Mesenchymal stem cell (in vitro differentiated cells and primary cell): ENCODE results near the gene PRKCZ.
"Not testable (repeated sequence)": the region's sequence is repeated elsewhere in the genome, so short reads cannot be mapped to it uniquely, and the experiment has no call there.

Experiments
- DNase-seq: peaks from one replicate; pipeline ENCODE4 v3.0.0-alpha.2; 2013
- H2AFZ ChIP-seq: one replicate; pipeline ENCODE4 v1.6.1; 2013; ENCODE audit warnings: low read depth, mild to moderate bottlenecking, control low read depth, inconsistent platforms, low read length, moderate library complexity
- H2AK5ac ChIP-seq: 2 replicates; pipeline ENCODE4 v1.6.1; 2013; ENCODE audit warnings: low read length, moderate library complexity, mild to moderate bottlenecking, inconsistent platforms; ENCODE audit not compliant: severe bottlenecking
- H2BK120ac ChIP-seq: one replicate; pipeline ENCODE4 v1.6.1; 2013; ENCODE audit warnings: low read depth, mild to moderate bottlenecking, inconsistent platforms, low read length, moderate library complexity
- H2BK12ac ChIP-seq, 2 experiments: one replicate each; pipeline ENCODE4 v1.6.1; 2013; ENCODE audit warnings: inconsistent platforms in 2 of 2, low read length in 2 of 2, mild to moderate bottlenecking in 2 of 2, moderate library complexity in 2 of 2, control low read depth in 1 of 2
- H2BK15ac ChIP-seq: one replicate; pipeline ENCODE4 v1.6.1; 2013; ENCODE audit warnings: mild to moderate bottlenecking, low read depth, inconsistent platforms; ENCODE audit not compliant: poor library complexity, severe bottlenecking
- H2BK5ac ChIP-seq: 2 replicates; pipeline ENCODE4 v1.6.1; 2013; ENCODE audit warnings: low read depth, mild to moderate bottlenecking, low read length, control low read depth, inconsistent platforms; ENCODE audit not compliant: poor library complexity, severe bottlenecking
- H3K14ac ChIP-seq, 2 experiments: one replicate each; pipeline ENCODE4 v1.6.1; 2013; ENCODE audit warnings: inconsistent platforms in 2 of 2, low read length in 2 of 2, control low read depth in 1 of 2, mild to moderate bottlenecking in 1 of 2, moderate library complexity in 1 of 2
- H3K18ac ChIP-seq, 2 experiments: one replicate each; pipeline ENCODE4 v1.6.1; 2013; ENCODE audit warnings: inconsistent platforms in 2 of 2, low read length in 2 of 2, control low read depth in 1 of 2, low read depth in 1 of 2, mild to moderate bottlenecking in 1 of 2
- H3K23ac ChIP-seq, 2 experiments: one replicate each; pipeline ENCODE4 v1.6.1; 2013; ENCODE audit warnings: inconsistent platforms in 2 of 2, low read length in 2 of 2, mild to moderate bottlenecking in 2 of 2, moderate library complexity in 2 of 2, control low read depth in 1 of 2
- H3K27ac ChIP-seq: 2 replicates; pipeline ENCODE4 v1.5.1; 2013; ENCODE audit warnings: mild to moderate bottlenecking, moderate library complexity, low read length, control low read depth, inconsistent platforms; ENCODE audit not compliant: poor library complexity, severe bottlenecking
- H3K27me3 ChIP-seq, 2 experiments: 2 replicates each; pipeline versions ENCODE4 v1.6.1 to v1.7.0; 2013; ENCODE audit warnings: low read length in 2 of 2, mild to moderate bottlenecking in 2 of 2, moderate library complexity in 2 of 2, control low read depth in 1 of 2, inconsistent platforms in 1 of 2; ENCODE audit not compliant: control insufficient read depth in 1 of 2, insufficient read depth in 1 of 2
- H3K36me3 ChIP-seq, 2 experiments: 2 replicates each; pipeline versions ENCODE4 v1.6.1 to v1.7.0; 2013; ENCODE audit warnings: low read length in 2 of 2, control low read depth in 1 of 2, inconsistent platforms in 1 of 2, low read depth in 1 of 2, mild to moderate bottlenecking in 1 of 2; ENCODE audit not compliant: insufficient read depth in 2 of 2, control insufficient read depth in 1 of 2
- H3K4ac ChIP-seq, 2 experiments: one replicate each; pipeline ENCODE4 v1.6.1; 2013; ENCODE audit warnings: inconsistent platforms in 2 of 2, low read length in 2 of 2, mild to moderate bottlenecking in 2 of 2, moderate library complexity in 2 of 2, control low read depth in 1 of 2, low read depth in 1 of 2
- H3K4me1 ChIP-seq: 2 replicates; pipeline ENCODE4 v1.6.1; 2013; ENCODE audit warnings: low read depth, low read length, control low read depth; ENCODE audit not compliant: control insufficient read depth, insufficient read depth
- H3K4me2 ChIP-seq: 2 replicates; pipeline ENCODE4 v1.6.1; 2013; ENCODE audit warnings: low read length, mild to moderate bottlenecking, inconsistent platforms; ENCODE audit not compliant: poor library complexity, severe bottlenecking
- H3K4me3 ChIP-seq, 2 experiments: 2 replicates each; pipeline versions ENCODE4 v1.5.1 to v1.7.0; 2013; ENCODE audit warnings: low read length in 2 of 2, mild to moderate bottlenecking in 2 of 2, control low read depth in 1 of 2, low read depth in 1 of 2; ENCODE audit not compliant: insufficient read depth in 1 of 2
- H3K79me1 ChIP-seq: replicated peaks from 2 replicates; pipeline ENCODE4 v1.6.1; 2013; ENCODE audit warnings: mild to moderate bottlenecking, control low read depth, low read length, inconsistent platforms; ENCODE audit not compliant: poor library complexity, severe bottlenecking
- H3K9ac ChIP-seq: 2 replicates; pipeline ENCODE4 v1.7.0; 2013; ENCODE audit warnings: mild to moderate bottlenecking, low read length, moderate library complexity
- H3K9me3 ChIP-seq: 2 replicates; pipeline ENCODE4 v1.7.0; 2013; ENCODE audit warnings: mild to moderate bottlenecking, low read length; ENCODE audit not compliant: control insufficient read depth
- H4K8ac ChIP-seq: one replicate; pipeline ENCODE4 v1.6.1; 2013; ENCODE audit warnings: inconsistent platforms, mild to moderate bottlenecking, low read length, moderate library complexity
- H4K91ac ChIP-seq: one replicate; pipeline ENCODE4 v1.6.1; 2013; ENCODE audit warnings: mild to moderate bottlenecking, low read length, inconsistent platforms
- WGBS: methylation state at CpG from one replicate; pipeline ENCODE4 v1.1.7; 2013; ENCODE audit warnings: mixed read lengths; 5-methylcytosine and 5-hydroxymethylcytosine counted together

PRKCZ gene

GRCh38 chr1:2114635-2115007 is 64.4 kb downstream of the PRKCZ start:
- WGBS, result 92% methylated on average over 14 of the region's 14 CpGs
- not testable (repeated sequence) for H3K4me2 ChIP-seq, H3K14ac ChIP-seq, H2BK5ac ChIP-seq, H2AK5ac ChIP-seq, H3K18ac ChIP-seq, H3K4ac ChIP-seq, H3K4me3 ChIP-seq, H2AFZ ChIP-seq, H3K27ac ChIP-seq, H3K9ac ChIP-seq, H2BK15ac ChIP-seq, H3K9me3 ChIP-seq, H3K79me1 ChIP-seq, H2BK12ac ChIP-seq, H4K8ac ChIP-seq, DNase-seq, H4K91ac ChIP-seq, H3K36me3 ChIP-seq, H3K23ac ChIP-seq, H2BK120ac ChIP-seq
- Histone ChIP-seq H3K27me3 (peaks cover 0 to 60% of the 10 kb centered on the region in 2 experiments), H3K4me1 (peaks cover 12% of the 10 kb centered on the region)

DNA sequence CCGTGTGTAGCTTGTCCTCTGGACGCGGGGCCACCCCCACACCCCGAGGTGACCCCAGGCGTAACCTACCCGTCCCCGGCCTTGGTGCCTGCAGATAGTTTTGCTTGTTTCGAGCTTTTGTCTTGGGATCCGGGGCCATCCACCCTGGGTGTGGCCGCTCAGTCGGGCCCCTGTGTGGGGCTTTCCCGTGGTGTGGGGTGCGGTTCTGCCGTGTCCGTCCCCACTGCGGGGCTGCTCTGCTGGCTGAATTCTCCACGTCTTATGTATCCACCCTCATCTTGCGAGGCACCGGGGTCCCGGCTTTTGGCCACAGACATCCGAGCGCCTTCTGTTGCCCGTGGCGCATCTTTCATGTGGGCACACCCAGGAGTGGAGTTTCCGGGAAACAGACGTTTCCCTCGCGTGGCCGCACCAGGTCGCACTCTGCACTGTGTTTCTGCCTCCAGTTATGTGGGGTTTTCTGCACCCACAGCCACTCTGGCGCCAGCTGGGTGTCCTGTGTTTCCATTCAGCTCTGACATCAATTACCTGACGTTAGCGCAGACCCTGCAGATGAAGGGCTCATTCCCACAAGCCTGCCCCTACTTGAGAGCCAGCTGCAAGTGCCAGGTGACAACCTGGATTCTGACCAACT is 64.9 kb downstream of the PRKCZ start:
- Histone ChIP-seq H3K4me1 (peaks cover 12% of the 10 kb centered on the region), H2AFZ (no peak overlapping the region), H3K4me2 (no peak overlapping the region), H3K23ac (no peak overlapping the region), H2AK5ac (no peak overlapping the region), H3K27me3 (peaks cover 0 to 58% of the 10 kb centered on the region in 2 experiments), H3K14ac (no peak overlapping the region), H3K4ac (no peak overlapping the region), H3K9ac (no peak overlapping the region), H2BK120ac (no peak overlapping the region), H4K91ac (no peak overlapping the region), H2BK12ac (no peak overlapping the region), H2BK15ac (no peak overlapping the region), H4K8ac (no peak overlapping the region), H3K36me3 (peaks cover 0 to 8% of the 10 kb centered on the region in 2 experiments), H3K27ac (no peak overlapping the region), H3K18ac (no peak overlapping the region), H3K79me1 (peaks cover 4% of the 10 kb centered on the region), H3K9me3 (peaks cover 3% of the 10 kb centered on the region), H2BK5ac (no peak overlapping the region), H3K4me3 (no peak overlapping the region)
- DNase-seq, result no peak
- whole genome bisulfite sequencing, result 93% methylated on average over 33 of the region's 33 CpGs

DNA sequence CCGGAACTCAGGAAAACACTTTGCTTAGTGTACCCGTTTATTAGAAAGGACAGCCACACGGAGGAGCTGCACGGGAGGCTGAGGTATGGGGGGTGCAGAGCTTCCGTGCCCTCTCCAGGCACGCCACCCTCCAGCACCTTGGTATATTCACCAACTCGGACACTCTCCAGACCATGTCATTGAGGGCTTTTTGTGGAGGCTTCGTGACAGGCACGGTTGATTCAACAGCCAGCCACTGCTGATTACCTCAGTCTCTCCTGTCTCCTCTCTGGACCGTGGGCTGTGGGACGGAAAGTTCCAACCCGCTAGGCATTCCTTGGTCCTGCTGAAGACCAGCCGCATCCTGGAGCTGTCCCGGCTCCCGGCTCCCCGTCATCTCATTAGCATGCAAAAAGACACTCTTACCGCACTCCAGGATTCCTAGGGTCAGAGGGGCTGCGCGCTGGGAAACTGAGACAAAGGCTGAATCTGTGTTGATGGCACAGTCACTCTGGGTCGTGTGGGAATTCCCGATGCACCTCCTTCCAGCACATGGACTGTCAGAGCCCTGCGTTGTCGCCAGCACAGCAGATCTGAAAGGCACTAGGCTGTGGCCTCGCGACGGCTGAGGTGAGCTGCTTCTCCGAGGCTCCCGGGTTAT is 65.6 kb downstream of the PRKCZ start:
- 22% methylated on average over 28 of the region's 28 CpGs for WGBS
- no peak overlapping the region for H3K23ac ChIP-seq

DNA sequence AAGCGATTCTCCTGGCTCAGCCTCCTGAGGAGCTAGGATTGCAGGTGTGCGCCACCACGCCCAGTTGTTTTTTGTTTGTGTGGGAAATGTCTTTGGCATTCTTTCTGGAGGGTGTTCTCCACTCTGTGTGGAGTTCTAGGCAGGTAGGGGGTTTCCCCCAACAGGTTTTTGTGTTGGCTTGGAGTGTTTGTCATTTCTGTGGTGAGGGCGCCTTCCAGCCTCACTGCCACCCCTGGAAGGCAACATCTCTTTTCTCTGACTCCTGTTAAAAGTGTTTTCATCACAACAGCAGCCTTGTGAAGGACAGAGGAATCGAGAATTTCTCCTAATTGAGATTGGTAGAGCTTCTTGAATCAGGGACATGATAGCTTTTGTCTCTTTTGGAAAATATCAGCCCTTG is 69.7 kb downstream of the PRKCZ start:
- WGBS, result 84% methylated on average over 4 of the region's 5 CpGs

More for the DNA sequence above, 65.6 kb downstream of the PRKCZ start:
- H2AK5ac ChIP-seq, result no peak overlapping the region
- H3K14ac ChIP-seq, result no peak overlapping the region
- peaks cover 0 to 57% of the 10 kb centered on the region in 2 experiments for H3K27me3 ChIP-seq
- H3K27ac ChIP-seq, result no peak overlapping the region
- peaks cover 3% of the 10 kb centered on the region for H3K9me3 ChIP-seq
- H3K4me2 ChIP-seq, result peak overlapping the region; percentile 15
- no peak overlapping the region for H2AFZ ChIP-seq
- H2BK15ac ChIP-seq, result no peak overlapping the region
- H3K79me1 ChIP-seq, result peaks cover 8% of the 10 kb centered on the region
- H3K4me1 ChIP-seq, result peaks cover 12% of the 10 kb centered on the region
- no peak overlapping the region for H2BK120ac ChIP-seq
- H4K8ac ChIP-seq, result no peak overlapping the region
- no peak overlapping the region for H3K9ac ChIP-seq
- H3K4ac ChIP-seq, result no peak overlapping the region
- no peak overlapping the region for H3K18ac ChIP-seq
- H3K36me3 ChIP-seq, result peaks cover 0 to 8% of the 10 kb centered on the region in 2 experiments
- DNase-seq, result peak; percentile 61
- no peak overlapping the region for H3K4me3 ChIP-seq
- H2BK5ac ChIP-seq, result no peak overlapping the region
- no peak overlapping the region for H4K91ac ChIP-seq
- no peak overlapping the region for H2BK12ac ChIP-seq

More for the DNA sequence above, 69.7 kb downstream of the PRKCZ start:
- H4K91ac ChIP-seq, result no peak overlapping the region
- peaks cover 8% of the 10 kb centered on the region for H3K79me1 ChIP-seq
- no peak overlapping the region for H3K4me2 ChIP-seq
- DNase-seq, result no peak
- no peak overlapping the region for H3K4me3 ChIP-seq
- H2BK120ac ChIP-seq, result no peak overlapping the region
- H3K27me3 ChIP-seq, result peaks cover 0 to 28% of the 10 kb centered on the region in 2 experiments
- no peak overlapping the region for H2BK15ac ChIP-seq
- H2BK5ac ChIP-seq, result no peak overlapping the region
- H3K27ac ChIP-seq, result no peak overlapping the region
- H3K36me3 ChIP-seq, result peaks cover 0 to 4% of the 10 kb centered on the region in 2 experiments
- no peak overlapping the region for H2BK12ac ChIP-seq
- no peak overlapping the region for H2AFZ ChIP-seq
- H2AK5ac ChIP-seq, result no peak overlapping the region
- no peak overlapping the region for H3K18ac ChIP-seq
- no peak overlapping the region for H3K23ac ChIP-seq
- no peak overlapping the region for H3K9ac ChIP-seq
- no peak overlapping the region for H3K14ac ChIP-seq
- peaks cover 3% of the 10 kb centered on the region for H3K9me3 ChIP-seq
- H4K8ac ChIP-seq, result no peak overlapping the region
- peaks cover 15% of the 10 kb centered on the region for H3K4me1 ChIP-seq
- H3K4ac ChIP-seq, result no peak overlapping the region
